GM12872 (cell line): ENCODE results near the gene BDKRB2.

Source experiments
- CTCF ChIP-seq: IDR thresholded peaks from 3 replicates; pipeline ENCODE4 v1.5.1; 2011; ENCODE audit warnings: low read depth, mild to moderate bottlenecking, low read length, moderate library complexity; ENCODE audit not compliant: insufficient read depth

Gene BDKRB2

GRCh38 chr14:96265383-96266095, 60.9 kb downstream of the BDKRB2 start:
- TF ChIP-seq CTCF = no peak

GRCh38 chr14:96267336-96267735, 62.7 kb downstream of the BDKRB2 start:
- TF ChIP-seq CTCF = no peak

GRCh38 chr14:96267916-96268315, 63.3 kb downstream of the BDKRB2 start:
- no peak for TF ChIP-seq CTCF

- TF ChIP-seq CTCF = no peak
Measured at GRCh38 chr14:96268431-96269358, 64.1 kb downstream of the BDKRB2 start.

- TF ChIP-seq CTCF = no peak
Measured at GRCh38 chr14:96269359-96269710, 64.7 kb downstream of the BDKRB2 start.

- TF ChIP-seq CTCF = no peak
Measured at GRCh38 chr14:96270565-96271420, 66.2 kb downstream of the BDKRB2 start.

- no peak for TF ChIP-seq CTCF
Measured at GRCh38 chr14:96271421-96271762, 66.8 kb downstream of the BDKRB2 start.
